Measurements from ENCODE around the gene CBLL1.

CBLL1 gene

DNA sequence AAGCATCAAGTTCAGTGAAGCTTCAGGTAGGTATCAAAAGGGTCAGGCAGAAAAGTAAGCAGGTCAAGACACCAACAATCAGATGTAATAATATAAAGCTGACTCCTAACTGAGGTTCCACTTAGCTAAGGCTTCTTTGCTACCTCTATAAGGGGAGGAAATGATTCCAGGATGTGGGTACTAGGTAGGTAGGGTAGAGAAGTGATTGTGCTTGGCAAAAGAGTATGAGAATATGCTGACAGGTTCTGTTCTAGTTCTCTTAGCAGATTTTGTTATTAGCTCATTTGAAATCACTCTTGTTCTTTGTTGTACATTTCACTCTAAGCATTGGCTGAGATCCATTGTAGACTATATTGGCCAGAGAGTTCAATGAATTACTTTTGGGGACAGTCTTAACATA is 40.7 kb upstream of the CBLL1 start:
- TF ChIP-seq, protein P1, sequence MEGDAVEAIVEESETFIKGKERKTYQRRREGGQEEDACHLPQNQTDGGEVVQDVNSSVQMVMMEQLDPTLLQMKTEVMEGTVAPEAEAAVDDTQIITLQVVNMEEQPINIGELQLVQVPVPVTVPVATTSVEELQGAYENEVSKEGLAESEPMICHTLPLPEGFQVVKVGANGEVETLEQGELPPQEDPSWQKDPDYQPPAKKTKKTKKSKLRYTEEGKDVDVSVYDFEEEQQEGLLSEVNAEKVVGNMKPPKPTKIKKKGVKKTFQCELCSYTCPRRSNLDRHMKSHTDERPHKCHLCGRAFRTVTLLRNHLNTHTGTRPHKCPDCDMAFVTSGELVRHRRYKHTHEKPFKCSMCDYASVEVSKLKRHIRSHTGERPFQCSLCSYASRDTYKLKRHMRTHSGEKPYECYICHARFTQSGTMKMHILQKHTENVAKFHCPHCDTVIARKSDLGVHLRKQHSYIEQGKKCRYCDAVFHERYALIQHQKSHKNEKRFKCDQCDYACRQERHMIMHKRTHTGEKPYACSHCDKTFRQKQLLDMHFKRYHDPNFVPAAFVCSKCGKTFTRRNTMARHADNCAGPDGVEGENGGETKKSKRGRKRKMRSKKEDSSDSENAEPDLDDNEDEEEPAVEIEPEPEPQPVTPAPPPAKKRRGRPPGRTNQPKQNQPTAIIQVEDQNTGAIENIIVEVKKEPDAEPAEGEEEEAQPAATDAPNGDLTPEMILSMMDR (IDR thresholded peaks at IDR 0.05; ENCODE audit: low read depth, low read length) = no peak
- H3K4me3 ChIP-seq (ENCODE audit: low read depth, low read length) = no peak overlapping the region

DNA sequence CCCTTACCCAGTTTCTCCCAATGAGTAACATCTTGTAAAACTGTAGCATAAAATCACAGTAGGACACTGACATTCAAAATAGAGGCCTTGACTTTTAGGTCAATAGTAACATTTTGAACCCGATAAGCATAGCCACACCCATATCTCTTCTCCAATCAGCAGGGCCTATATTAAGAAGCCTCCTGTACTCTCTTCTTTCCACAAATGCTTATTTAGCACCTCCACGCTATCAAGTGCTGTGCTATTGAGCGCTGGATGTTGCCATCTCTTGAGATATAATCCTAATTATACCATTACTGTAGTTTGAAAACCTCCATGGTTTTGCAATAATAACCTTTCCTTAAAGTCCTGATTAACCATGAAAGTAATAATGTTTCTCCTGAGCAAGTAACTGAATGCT is 40.1 kb upstream of the CBLL1 start:
- H3K4me3 ChIP-seq (ENCODE audit: low read depth, low read length) = no peak overlapping the region
- TF ChIP-seq, protein P1 (IDR thresholded peaks at IDR 0.05; ENCODE audit: low read depth, low read length) = no peak

DNA sequence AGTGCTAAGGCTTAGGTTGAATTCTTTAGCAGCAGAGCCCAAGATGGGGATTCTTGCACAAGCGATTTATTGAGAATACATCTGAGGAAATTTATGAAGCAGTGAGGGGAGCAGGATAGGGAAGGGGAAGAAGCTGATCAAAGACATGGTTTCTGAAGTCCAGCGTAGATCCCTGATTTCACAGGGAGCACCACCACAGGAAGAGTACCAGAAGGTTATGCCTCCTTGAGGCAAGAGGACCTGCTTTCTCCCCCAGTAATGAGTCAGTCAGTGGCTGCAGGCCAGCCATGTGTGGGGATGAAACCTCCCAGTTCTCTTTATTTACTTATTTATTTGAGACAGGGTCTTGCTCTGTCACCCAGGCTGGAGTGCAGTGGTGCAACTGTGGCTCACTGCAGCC is 35.0 kb upstream of the CBLL1 start:
- no peak overlapping the region for H3K4me3 ChIP-seq (ENCODE audit: low read depth, low read length)
- TF ChIP-seq, protein P1 (IDR thresholded peaks at IDR 0.05; ENCODE audit: low read depth, low read length) = no peak

DNA sequence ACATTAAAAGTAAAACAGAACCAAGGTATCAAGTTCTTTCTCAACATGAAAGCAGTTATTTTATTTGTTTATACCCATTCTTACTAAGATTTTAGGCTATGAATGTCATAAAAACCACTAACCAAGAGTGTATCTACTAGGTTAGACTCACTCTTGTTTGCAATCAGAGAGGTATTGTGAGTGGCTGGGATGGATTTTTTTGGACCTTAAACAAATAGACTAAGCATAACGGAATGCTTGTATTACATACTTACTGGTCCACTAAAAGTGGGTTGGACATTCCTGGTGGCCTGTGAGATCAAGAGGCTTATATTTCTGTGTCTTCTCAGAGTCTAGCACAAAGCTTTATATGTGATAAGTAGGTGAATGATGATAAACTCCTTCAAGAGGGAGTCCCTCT is 32.6 kb upstream of the CBLL1 start:
- no peak overlapping the region for H3K4me3 ChIP-seq (ENCODE audit: low read depth, low read length)
- TF ChIP-seq, protein P1 (IDR thresholded peaks at IDR 0.05; ENCODE audit: low read depth, low read length) = no peak

DNA sequence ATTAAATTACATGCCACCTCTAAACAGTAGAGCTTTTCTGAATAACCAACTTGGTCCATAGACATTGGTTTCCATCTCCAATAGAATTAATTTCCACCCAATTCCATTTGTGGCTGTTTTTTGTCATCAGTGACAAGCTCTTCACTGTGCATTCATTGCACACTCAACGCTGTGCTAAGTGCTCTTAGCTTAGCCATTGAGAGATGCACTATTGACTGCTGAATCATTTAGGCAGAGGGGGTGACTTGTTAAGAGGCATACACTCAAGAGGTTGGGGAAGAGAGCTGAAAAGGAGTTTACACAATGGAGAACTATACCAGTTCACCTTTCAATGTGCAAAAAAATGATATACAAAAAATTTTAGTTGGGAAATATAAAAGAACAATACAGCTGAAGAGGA is 31.9 kb upstream of the CBLL1 start:
- TF ChIP-seq, protein P1 (IDR thresholded peaks at IDR 0.05; ENCODE audit: low read depth, low read length) = no peak
- H3K4me3 ChIP-seq (ENCODE audit: low read depth, low read length) = no peak overlapping the region

DNA sequence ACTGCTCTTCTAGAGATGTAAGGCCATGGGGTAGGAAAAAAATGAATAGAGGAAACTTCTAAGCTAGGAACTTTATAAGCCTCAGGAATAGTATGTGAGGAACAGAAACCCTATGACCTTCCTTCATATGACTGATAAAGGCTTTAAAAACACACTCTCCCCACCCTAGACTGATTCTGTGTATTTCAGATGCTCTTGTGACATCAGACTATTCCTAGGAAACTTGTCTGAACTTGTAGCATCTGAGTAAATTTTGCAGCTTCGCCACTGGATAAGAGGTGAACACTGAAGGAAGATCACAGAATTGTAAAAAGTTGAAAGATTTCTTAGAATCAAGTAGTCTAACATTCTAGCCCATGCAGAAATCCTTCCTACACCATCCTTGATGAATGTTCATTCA is 31.0 kb upstream of the CBLL1 start:
- H3K4me3 ChIP-seq (ENCODE audit: low read depth, low read length) = no peak overlapping the region
- TF ChIP-seq, protein P1 (IDR thresholded peaks at IDR 0.05; ENCODE audit: low read depth, low read length) = no peak

DNA sequence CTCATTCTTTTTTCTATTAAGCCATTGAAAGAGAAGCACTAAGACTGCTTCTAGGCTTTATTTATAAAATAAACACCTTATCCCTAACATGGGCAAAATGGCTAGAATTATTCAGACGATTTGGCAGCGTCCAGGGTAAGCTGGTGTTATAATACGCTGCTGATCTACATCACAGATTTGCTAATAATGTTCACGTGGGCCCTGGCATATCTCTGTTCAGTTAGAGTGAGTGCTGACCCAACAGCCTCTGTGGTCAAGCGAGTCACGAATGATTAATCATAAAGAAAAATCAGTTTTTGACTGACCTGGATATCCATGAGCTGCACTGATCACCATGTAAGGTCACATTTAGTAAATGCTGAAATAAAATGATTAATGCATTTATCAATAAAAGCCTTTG is 28.4 kb upstream of the CBLL1 start:
- TF ChIP-seq, protein P1 (IDR thresholded peaks at IDR 0.05; ENCODE audit: low read depth, low read length) = no peak
- H3K4me3 ChIP-seq (ENCODE audit: low read depth, low read length) = no peak overlapping the region

Measured in WI38 (cell line).